ENCODE data around the gene DUSP22.

Gene DUSP22

DNA sequence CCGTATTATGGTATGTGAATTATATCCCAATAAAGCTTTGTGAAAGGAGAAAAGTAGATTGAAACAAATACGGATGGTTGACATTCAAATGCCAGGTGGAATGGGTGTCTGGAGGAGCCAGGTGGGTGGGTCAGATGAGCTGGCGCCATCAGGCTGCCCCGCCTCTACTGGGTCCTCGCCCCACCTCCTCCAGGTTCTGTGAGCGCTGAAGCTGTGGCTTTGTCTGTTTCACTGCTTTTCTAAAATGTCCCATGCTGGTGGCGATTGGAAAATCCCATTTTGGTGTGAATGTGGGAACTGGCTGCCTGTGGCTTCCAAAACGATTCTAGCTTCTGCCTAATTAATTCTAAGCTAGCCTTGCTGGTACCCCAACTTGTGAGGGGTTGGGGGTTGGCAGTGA, 16.5 kb downstream of the DUSP22 start:
- DNase-seq (ENCODE audit: low read depth in 2 of 2, low spot score in 1 of 2) = no peak

DNA sequence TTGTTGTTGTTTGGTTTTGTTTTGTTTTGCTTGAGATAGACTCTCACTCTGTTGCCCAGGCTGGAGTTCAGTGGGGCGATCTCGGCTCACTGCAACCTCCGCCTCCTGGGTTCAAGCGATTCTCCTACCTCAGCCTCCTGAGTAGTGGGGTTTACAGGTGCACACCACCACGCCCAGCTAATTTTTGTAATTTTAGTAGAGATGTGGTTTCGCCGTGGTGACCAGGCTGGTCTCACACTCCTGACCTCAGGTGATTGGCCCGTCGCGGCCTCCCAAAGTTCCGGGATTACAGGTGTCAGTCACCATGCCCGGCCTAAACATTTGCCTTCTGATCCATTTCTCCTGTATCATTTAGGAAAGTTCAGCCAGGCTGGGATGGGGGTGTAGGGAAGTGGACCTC, 17.7 kb downstream of the DUSP22 start:
- DNase-seq (ENCODE audit: low read depth in 2 of 2, low spot score in 1 of 2) = no peak

DNA sequence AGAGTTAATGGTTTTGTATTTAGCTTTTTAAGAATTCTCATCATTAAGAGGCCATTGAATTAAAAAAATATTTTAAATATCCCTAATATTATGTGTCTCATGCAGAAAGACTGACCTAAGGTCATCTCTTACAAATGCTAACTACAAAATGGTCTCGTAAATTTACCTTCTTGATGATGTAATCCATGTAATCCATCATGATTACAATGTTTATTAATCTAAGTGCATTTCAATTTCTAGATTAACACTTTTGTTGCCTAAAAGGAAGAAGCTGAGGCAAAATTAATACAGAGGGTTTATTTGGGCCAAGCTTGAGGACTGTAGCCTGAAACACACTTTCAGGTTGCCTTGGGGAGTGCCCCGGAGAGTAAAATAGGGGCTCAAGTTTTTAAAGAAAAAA, 18.4 kb downstream of the DUSP22 start:
- no peak for DNase-seq (ENCODE audit: low read depth in 2 of 2, low spot score in 1 of 2)

- DNase-seq (ENCODE audit: low read depth in 2 of 2, low spot score in 1 of 2) = no peak
These were observed 19.5 kb downstream of the DUSP22 start for GRCh38 chr6:311679-312220.

- DNase-seq (ENCODE audit: low read depth in 2 of 2, low spot score in 1 of 2) = no peak
These were observed 20.8 kb downstream of the DUSP22 start for GRCh38 chr6:313087-313486.

DNA sequence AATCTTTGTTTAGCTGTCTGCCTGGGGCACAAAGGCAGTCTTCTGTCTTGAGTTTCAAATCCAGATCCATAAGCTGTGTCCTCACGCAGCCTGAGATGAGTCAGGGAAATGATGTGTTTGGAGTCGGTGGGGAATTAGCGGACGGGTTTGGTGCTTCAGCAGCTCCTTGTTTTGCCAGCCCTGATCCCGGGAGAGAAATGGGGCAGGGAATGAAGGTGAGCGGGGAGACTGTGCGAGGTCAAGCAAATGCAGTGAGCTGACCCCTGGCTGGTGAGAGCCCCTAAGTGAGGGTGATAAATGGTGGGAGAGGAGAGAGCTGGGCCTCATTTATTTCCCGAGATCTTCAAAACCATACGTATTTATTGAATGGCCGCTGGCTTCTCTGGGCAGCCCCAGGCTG, 21.6 kb downstream of the DUSP22 start:
- DNase-seq (ENCODE audit: low read depth in 2 of 2, low spot score in 1 of 2) = no peak

GRCh38 chr6:314377-314776, 22.1 kb downstream of the DUSP22 start:
- DNase-seq (ENCODE audit: low read depth in 2 of 2, low spot score in 1 of 2) = no peak

DNA sequence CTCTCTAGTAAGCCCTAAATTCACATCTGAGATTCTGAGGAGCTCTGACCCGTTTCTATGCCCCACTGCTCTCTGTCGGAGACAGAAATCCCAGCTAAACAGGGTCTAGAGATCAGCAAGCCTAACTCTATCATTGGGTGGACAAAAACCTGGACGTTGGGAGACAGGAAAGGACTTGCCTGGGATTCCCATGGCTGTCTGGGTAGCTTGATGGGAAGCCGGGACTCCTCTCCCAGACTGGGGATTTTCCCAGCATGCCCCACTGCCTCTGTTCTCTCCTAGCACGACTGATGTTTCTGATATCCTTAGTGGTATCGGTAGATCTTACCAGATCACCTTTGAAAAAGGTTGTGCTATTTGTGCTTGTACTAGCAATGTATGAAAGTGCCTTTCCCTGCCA, 22.9 kb downstream of the DUSP22 start:
- DNase-seq (ENCODE audit: low read depth in 2 of 2, low spot score in 1 of 2) = no peak

DNA sequence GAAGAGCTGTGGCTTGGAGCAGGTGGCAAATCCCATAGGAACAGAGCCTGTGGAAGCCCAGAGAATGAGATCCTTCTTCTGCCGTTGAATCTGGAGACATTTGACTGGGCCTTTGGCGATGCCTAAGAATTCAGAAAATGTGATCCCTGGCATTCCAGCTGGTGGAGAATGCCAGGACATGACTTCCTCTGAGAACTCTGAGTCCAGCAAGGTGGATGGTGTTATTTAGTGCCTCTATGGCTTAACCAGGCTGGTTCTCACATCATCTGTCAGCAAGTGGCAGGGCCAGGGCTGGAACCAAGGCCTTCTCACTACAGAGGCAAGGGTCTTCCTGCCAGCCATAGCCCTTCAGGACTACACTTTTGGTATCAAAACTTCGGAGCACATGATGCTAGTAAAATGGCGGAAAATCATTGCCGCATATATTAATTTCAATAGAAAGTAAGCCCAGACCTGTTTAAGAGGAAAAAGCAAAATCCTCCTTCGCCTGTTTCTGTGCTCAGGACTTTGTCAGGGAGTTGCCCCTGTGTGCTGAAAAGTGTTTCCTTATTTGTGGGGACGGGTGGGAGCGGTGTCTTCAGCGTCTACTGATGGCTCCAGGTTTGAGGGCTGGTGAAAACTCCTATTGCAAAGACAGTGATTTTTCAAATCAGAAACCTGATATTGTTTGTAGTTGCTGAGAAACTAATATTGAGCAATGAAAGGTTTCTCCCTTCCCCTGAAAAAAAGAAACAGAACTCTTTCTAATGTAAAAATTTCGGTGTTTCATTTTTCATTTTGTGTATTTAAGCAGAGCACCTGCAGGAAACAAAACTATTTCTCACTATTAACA, 23.9 kb downstream of the DUSP22 start:
- DNase-seq (ENCODE audit: low read depth in 2 of 2, low spot score in 1 of 2) = no peak

- DNase-seq (ENCODE audit: low read depth in 2 of 2, low spot score in 1 of 2) = no peak
These were observed 24.4 kb downstream of the DUSP22 start for GRCh38 chr6:316753-317038.

DNA sequence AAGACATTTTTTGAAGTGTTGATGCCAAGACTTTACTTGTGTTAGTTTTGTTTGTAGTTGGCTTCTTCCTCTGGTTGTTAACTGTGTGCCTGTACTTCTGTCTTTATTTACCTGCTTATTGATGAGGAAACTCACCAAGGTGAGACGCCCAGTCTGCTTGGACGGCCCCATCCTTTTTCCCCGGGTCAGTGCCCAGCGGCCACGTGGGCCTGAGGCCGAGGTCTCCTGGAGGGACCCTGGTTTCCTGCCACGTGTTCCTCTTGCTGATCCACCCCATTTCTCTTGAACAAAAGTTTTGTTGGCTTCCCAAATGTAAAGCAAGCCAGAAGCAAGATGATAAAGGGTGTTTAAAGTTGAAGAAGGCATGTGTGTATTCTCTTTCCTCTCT, 24.8 kb downstream of the DUSP22 start:
- DNase-seq (ENCODE audit: low read depth in 2 of 2, low spot score in 1 of 2) = no peak

GRCh38 chr6:317448-318144, 25.3 kb downstream of the DUSP22 start:
- no peak for DNase-seq (ENCODE audit: low read depth in 2 of 2, low spot score in 1 of 2)

GRCh38 chr6:318243-318890, 26.1 kb downstream of the DUSP22 start:
- no peak for DNase-seq (ENCODE audit: low read depth in 2 of 2, low spot score in 1 of 2)

DNA sequence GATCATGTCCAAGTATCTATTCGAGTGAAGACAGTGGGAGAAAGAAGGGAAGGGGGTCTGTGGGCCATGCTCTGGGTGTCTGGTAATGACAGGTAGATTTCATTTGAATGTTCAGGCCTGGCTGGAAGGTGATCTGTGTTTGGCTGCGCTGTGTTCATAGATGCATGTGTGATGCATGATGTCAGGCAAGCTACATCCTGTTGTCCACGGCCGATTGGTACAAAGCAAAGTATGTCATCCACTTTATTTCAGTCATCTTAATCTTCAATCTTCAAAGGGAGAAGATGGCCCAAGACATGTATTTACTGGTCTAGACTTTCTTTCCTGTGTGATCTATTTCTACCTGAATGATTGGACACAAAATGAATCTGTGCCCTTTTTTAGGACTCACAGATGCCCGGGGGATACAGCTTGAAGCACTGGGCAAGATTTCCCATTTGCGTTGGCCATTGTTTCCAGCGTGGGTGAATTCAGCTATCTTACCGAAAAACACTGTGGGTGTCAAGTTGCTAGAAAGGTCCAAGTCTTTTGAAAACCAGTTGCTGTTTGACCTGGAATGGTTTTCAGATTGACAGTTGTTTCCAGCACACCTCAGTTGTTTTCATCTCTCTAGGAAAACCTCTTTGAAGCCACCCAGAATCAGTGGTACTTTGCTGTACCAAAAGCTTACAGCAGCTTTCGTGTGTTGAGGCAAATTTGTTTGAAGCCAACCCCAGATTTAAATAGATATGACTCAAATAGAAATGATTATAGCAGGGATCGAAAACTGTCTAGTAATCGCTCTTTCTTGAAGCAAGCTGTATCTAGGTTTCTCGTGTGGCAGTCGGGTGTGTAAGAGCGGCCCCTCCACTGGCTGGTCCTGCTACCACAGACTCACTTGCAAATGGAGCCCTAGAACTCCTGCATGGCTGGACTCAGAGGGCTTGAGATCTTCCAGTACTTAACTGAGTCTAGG, 27.2 kb downstream of the DUSP22 start:
- DNase-seq (ENCODE audit: low read depth in 2 of 2, low spot score in 1 of 2) = no peak

DNA sequence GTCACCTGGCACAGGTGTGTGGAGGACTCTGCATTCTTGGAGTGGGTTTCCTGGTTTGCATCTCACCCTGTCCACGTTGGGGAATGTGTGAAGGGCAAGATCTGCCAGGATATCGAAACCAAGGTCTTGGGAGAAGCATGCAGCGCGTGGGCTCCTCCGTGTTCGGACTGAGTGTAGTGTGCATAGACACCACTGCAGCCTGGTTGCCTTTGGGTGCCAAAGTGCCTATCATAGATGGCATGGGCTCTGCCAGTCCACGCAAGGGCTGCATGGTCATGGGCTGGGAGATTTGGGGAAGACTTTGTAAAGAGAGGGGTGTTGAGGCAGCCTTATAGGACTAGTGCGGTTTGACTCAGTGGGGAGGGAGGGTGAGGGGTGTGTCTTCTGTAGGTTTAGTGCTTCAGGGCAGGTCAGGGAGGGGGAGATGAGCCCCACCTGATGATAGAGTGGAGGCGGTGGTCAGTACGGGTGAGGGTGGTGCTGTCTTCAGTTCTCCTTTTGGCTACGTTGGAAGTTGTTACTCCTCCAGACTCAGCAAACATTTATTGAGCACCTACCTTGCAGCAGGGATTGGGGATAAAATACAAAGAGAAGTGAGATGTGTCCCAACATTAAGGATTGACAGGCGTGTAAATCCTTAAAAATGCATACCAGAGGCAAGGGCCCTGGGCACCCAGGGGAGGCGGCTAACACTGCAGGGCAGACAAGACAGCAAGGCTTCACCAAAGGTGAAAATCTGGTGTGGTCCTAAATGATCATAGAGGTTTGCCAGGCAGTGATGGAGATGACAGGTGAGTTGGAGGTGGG, 28.3 kb downstream of the DUSP22 start:
- DNase-seq (ENCODE audit: low read depth in 2 of 2, low spot score in 1 of 2) = no peak

- DNase-seq (ENCODE audit: low read depth in 2 of 2, low spot score in 1 of 2) = no peak
These were observed 28.8 kb downstream of the DUSP22 start for GRCh38 chr6:321158-321438.

DNA sequence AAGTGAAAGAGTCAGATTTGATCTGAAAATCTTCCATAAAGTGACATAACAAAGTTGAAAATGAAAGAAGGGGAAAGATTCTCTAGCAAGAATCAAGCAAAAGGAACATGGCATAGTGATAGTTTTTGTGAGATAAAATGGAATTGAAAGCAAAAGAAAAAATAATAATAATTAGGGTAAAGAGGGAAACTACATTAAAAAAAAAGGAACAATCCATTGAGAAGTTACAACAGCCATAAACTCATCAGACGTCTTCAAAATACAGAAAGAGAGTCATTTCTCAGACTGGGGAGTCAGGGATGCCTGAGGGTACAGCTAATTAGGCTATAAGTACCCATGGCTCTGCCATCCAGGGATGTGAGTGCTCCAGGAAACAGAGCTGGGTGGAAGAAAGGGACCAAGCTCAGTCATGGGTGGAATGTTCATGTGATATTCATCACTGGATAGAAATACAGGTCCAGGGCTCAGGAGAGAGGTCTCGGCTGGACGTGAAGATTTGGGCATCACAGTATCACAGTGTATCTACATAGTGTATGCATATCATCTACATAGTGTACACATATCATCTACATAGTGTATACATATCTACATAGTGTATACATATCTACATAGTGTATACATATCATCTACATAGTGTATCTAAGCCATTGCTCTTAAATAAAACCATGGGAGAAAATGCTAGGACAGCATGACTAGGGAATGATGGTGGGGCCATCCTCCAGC, 29.4 kb downstream of the DUSP22 start:
- DNase-seq (ENCODE audit: low read depth in 2 of 2, low spot score in 1 of 2) = no peak

DNA sequence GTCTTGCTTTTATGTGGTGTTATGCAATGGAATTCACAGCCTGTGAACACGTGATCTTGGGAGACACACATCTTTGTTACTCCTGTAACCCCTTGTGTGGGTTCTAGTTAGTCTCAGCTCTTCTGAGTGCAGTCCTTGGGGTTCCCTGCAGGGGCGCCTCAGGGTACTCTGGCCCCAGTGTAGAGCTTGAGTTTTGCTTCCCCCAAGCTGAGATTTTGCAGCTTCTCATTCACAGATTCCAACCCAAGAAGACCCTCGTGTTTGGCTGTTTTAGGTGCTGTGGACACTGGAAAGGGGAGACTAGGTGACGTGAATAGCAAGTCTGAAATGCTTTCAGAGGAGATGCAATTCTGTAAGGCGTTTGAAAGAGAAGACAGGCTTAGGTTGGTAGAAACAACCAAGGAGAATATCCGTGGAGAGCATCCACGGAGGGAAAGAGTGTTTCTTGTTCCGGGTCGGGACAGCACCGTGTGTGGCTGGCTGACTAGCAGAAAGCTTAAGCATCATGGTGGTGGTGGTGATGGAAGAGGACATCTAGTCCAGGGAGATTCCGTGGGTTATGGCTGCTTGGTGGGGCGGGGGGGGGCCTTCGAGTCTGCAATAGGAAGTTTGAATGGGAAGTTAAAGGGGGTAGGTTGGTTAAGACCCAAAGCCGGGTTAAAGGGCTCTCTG, 30.1 kb downstream of the DUSP22 start:
- no peak for DNase-seq (ENCODE audit: low read depth in 2 of 2, low spot score in 1 of 2)

Measured in stimulated activated CD8-positive, alpha-beta memory T cell treated with anti-CD3 and anti-CD28 coated beads, Interleukin-4, amount 100 ng/mL, for 1 hour (primary cell).